B cell (primary cell): Measurements from ENCODE around the gene SLC9A3. TPM values are rescaled to one million over a fixed set of nuclear protein-coding genes. Genes with fewer than 3 reads are reported as not detected.

Source experiments
- ATAC-seq: fragments of 200-7000 bp; cut with Tn5 transposase; one replicate; pipeline ENCODE4 v1.10.0; 2021; ENCODE audit warnings: low read depth, mild to moderate bottlenecking, moderate number of reproducible peaks, moderate library complexity
- CTCF ChIA-PET: fragments of 350-600 bp; sonication (Branson Sonifier 250); formaldehyde crosslinking; loops from one replicate; lab custom pipeline; 2021; ENCODE audit warnings: antibody characterized with exemption, inconsistent platforms; lab: Charles Lee
- POLR2A ChIA-PET: fragments of 350-600 bp; sonication (Branson Sonifier 250); formaldehyde crosslinking; loops from one replicate; lab custom pipeline; 2021; ENCODE audit warnings: antibody characterized with exemption; lab: Charles Lee
- DNase-seq: peaks from one replicate; pipeline ENCODE4 v3.0.0; 2013
- H2AFZ ChIP-seq: 2 replicates; pipeline ENCODE4 v1.6.1; 2012; ENCODE audit warnings: mild to moderate bottlenecking, low read depth, low read length; ENCODE audit not compliant: insufficient read depth, poor library complexity, severe bottlenecking
- H3K27ac ChIP-seq, 2 donors: 1 replicate in 1 of 2; 2 replicates in 1 of 2; pipeline ENCODE4 v1.5.1; 2012 to 2013; ENCODE audit warnings: low read length in 2 of 2, mild to moderate bottlenecking in 2 of 2, moderate library complexity in 1 of 2
- H3K27me3 ChIP-seq, 4 experiments: fragments of 200-600 bp in 1 of 4; sonication (generic) in 1 of 4; replicated peaks in 1 of 4; 1 replicate in 2 of 4; 2 replicates in 2 of 4; pipeline versions ENCODE4 v1.6.1 to v1.7.0; 2013 to 2016; ENCODE audit warnings: low read length in 3 of 4, mild to moderate bottlenecking in 2 of 4, mixed read lengths in 1 of 4, moderate library complexity in 1 of 4; ENCODE audit not compliant: insufficient read depth in 4 of 4, control insufficient read depth in 3 of 4; ENCODE audit errors: control extremely low read depth in 1 of 4
- H3K36me3 ChIP-seq, 2 experiments: replicated peaks in 1 of 2; 1 replicate in 1 of 2; 2 replicates in 1 of 2; pipeline versions ENCODE4 v1.6.1 to v1.7.1; 2013; ENCODE audit warnings: low read length in 1 of 2; ENCODE audit not compliant: insufficient read depth in 2 of 2, control insufficient read depth in 1 of 2; ENCODE audit errors: control extremely low read depth in 1 of 2, extremely low read depth in 1 of 2
- H3K4me1 ChIP-seq, 2 donors: fragments of 200-600 bp in 1 of 2; sonication (generic) in 1 of 2; 1 replicate in 1 of 2; 2 replicates in 1 of 2; pipeline versions ENCODE4 v1.5.1 to v1.6.1; 2013 to 2017; ENCODE audit warnings: low read length in 2 of 2; ENCODE audit not compliant: control insufficient read depth in 2 of 2, insufficient read depth in 2 of 2
- H3K4me2 ChIP-seq: replicated peaks from 2 replicates; pipeline ENCODE3; 2012; ENCODE audit warnings: mild to moderate bottlenecking, low read depth, low read length; ENCODE audit not compliant: poor library complexity, severe bottlenecking
- H3K4me3 ChIP-seq, 5 experiments: fragments of 200-600 bp in 1 of 5; sonication (generic) in 1 of 5; 1 replicate in 3 of 5; 2 replicates in 2 of 5; pipeline versions ENCODE4 v1.5.1 to v1.7.0; 2011 to 2016; ENCODE audit warnings: low read length in 4 of 5, mild to moderate bottlenecking in 4 of 5, low read depth in 2 of 5, control low read depth in 1 of 5, moderate library complexity in 1 of 5; ENCODE audit not compliant: insufficient read depth in 1 of 5; ENCODE audit errors: control extremely low read depth in 1 of 5, extremely low read depth in 1 of 5
- H3K79me2 ChIP-seq: fragments of 200-600 bp; sonication (generic); one replicate; pipeline ENCODE4 v1.6.0; 2016; ENCODE audit warnings: low read length; ENCODE audit not compliant: control insufficient read depth, insufficient read depth
- H3K9ac ChIP-seq: fragments of 200-600 bp; sonication (generic); 2 replicates; pipeline ENCODE4 v1.6.1; 2017; ENCODE audit warnings: mild to moderate bottlenecking, low read length, moderate library complexity
- H3K9me3 ChIP-seq, 3 donors: one replicate each; pipeline versions ENCODE4 v1.6.1 to v1.7.1; 2013; ENCODE audit warnings: low read length in 2 of 3; ENCODE audit not compliant: control insufficient read depth in 2 of 3, insufficient read depth in 1 of 3; ENCODE audit errors: control extremely low read depth in 1 of 3
- H4K20me1 ChIP-seq: 2 replicates; pipeline ENCODE4 v1.6.0; 2012; ENCODE audit warnings: mild to moderate bottlenecking, low read length; ENCODE audit not compliant: insufficient read depth, control insufficient read depth, poor library complexity, severe bottlenecking
- H3K27ac Mint-ChIP-seq: one replicate; pipeline ENCODE4 v1.8.0; 2021; ENCODE audit warnings: mixed read lengths
- H3K27me3 Mint-ChIP-seq: one replicate; pipeline ENCODE4 v1.8.0; 2021; ENCODE audit warnings: mixed read lengths
- H3K4me1 Mint-ChIP-seq: one replicate; pipeline ENCODE4 v1.8.0; 2021; ENCODE audit warnings: mixed read lengths
- H3K4me3 Mint-ChIP-seq: one replicate; pipeline ENCODE4 v1.8.0; 2021; ENCODE audit warnings: mixed read lengths
- H3K9me3 Mint-ChIP-seq: one replicate; pipeline ENCODE4 v1.8.0; 2022; ENCODE audit warnings: mixed read lengths; ENCODE audit not compliant: insufficient read depth
- CTCF ChIP-seq: fragments of 200-600 bp; IDR thresholded peaks from one replicate; pipeline ENCODE4 v1.8.0; 2022; ENCODE audit warnings: antibody characterized with exemption, mild to moderate bottlenecking
- EZH2 ChIP-seq: IDR thresholded peaks from 2 replicates; pipeline ENCODE4 v1.6.1; 2012; ENCODE audit warnings: borderline replicate concordance, low read depth, mild to moderate bottlenecking, moderate library complexity, low read length; ENCODE audit not compliant: insufficient read depth, poor library complexity, severe bottlenecking
- WGBS: methylation state at CpG from one replicate; pipeline ENCODE4 v1.1.5; 2013; ENCODE audit warnings: missing lambda C conversion rate; ENCODE audit not compliant: insufficient coverage; 5-methylcytosine and 5-hydroxymethylcytosine counted together
- intact Hi-C: fragments of 100-400 bp; cut with micrococcal nuclease; formaldehyde crosslinking; loops from one replicate; pipeline ENCODE4 v1.10.0; 2022
- polyA plus RNA-seq: library from polyadenylated mRNA; depleted of rRNA; stranded (reverse); fragments of >200 nt; gene quantifications from 2 replicates; pipeline ENCODE4 v1.2.3, GENCODE V29; 2012
- total RNA-seq, 2 donors: library from RNA; stranded (reverse); fragments of 120-200 nt in 1 of 2; gene quantifications; 1 replicate in 1 of 2; 2 replicates in 1 of 2; pipeline versions ENCODE4 v1.2.3 to v1.2.4, GENCODE V29; 2013 to 2022

SLC9A3 gene
- total and polyA plus RNA-seq, 2 donors (not counting 1 experiment from before 2014, with no cell fraction given), result 0.84 to 2.0 TPM

GRCh38 chr5:497871-498509 is 26.3 kb downstream of the SLC9A3 start:
- intact Hi-C loops, result no loop called here
- Mint-ChIP-seq H3K27me3 (peaks cover 25% of the 10 kb centered on the region), H3K9me3 (no peaks in the 10 kb centered on the region), H3K27ac (no peak overlapping the region), H3K4me1 (no peaks in the 10 kb centered on the region), H3K4me3 (no peak overlapping the region)
- no peak overlapping the region for H3K9ac ChIP-seq
- POLR2A ChIA-PET, result no interaction called here
- CTCF ChIA-PET, result no interaction called here
- no peak for TF ChIP-seq CTCF
- TF ChIP-seq EZH2, result no peak
- H3K4me1 ChIP-seq, result peaks cover 8 to 13% of the 10 kb centered on the region in 2 donors
- H3K36me3 ChIP-seq, result no peaks in the 10 kb centered on the region
- DNase-seq (no peak), ATAC-seq (no peak)
- H3K27me3 ChIP-seq, result peaks cover 0 to 54% (median 11%) of the 10 kb centered on the region in 4 experiments
- no peaks in the 10 kb centered on the region for H4K20me1 ChIP-seq
- no peak overlapping the region for H3K27ac ChIP-seq
- no peak overlapping the region for H3K4me3 ChIP-seq
- H2AFZ ChIP-seq, result no peak overlapping the region
- H3K4me2 ChIP-seq, result no peak overlapping the region
- H3K9me3 ChIP-seq, result peaks cover 0 to 30% (median 0%) of the 10 kb centered on the region in 3 donors
- 91% methylated on average over 40 of the region's 40 CpGs for WGBS
- no peaks in the 10 kb centered on the region for H3K79me2 ChIP-seq

- POLR2A ChIA-PET, result no interaction called here
- Histone ChIP-seq H3K4me3 (no peak overlapping the region), H3K79me2 (no peaks in the 10 kb centered on the region), H3K36me3 (no peaks in the 10 kb centered on the region), H2AFZ (no peak overlapping the region), H3K4me2 (no peak overlapping the region), H3K27me3 (peaks cover 0 to 52% (median 10%) of the 10 kb centered on the region in 4 experiments), H3K9ac (no peak overlapping the region), H4K20me1 (no peaks in the 10 kb centered on the region), H3K4me1 (peaks cover 8 to 11% of the 10 kb centered on the region in 2 donors), H3K27ac (no peak overlapping the region), H3K9me3 (peaks cover 0 to 22% (median 0%) of the 10 kb centered on the region in 3 donors)
- DNase-seq (no peak), ATAC-seq (no peak)
- H3K4me1 Mint-ChIP-seq, result no peaks in the 10 kb centered on the region
- 91% methylated on average over 22 of the region's 22 CpGs for WGBS
- CTCF ChIA-PET, result no interaction called here
- no peak overlapping the region for H3K27ac Mint-ChIP-seq
- H3K9me3 Mint-ChIP-seq, result no peaks in the 10 kb centered on the region
- no peak for TF ChIP-seq EZH2
- TF ChIP-seq CTCF, result no peak
- peaks cover 21% of the 10 kb centered on the region for H3K27me3 Mint-ChIP-seq
- no peak overlapping the region for H3K4me3 Mint-ChIP-seq
- intact Hi-C loops, result no loop called here
Observed at GRCh38 chr5:497090-497700, 27.1 kb downstream of the SLC9A3 start.
